K562 (cell line): ENCODE data around the gene GALNT18.

Source experiments
- CTCF ChIP-seq, 3 experiments: IDR thresholded peaks in 2 of 3; conservative IDR thresholded peaks in 1 of 3; 2 replicates each; pipeline ENCODE4 v1.5.1; 2011 to 2012; ENCODE audit warnings: low read length in 3 of 3, mild to moderate bottlenecking in 3 of 3, control low read depth in 2 of 3, improper control_type of control experiment in 1 of 3, inconsistent platforms in 1 of 3, low read depth in 1 of 3, mixed read lengths in 1 of 3, moderate library complexity in 1 of 3; ENCODE audit not compliant: insufficient read depth in 2 of 3
- ELF4 ChIP-seq: fragments of 450-650 bp; formaldehyde crosslinking; IDR thresholded peaks from 2 replicates; pipeline ENCODE4 v1.4.0; 2022; ENCODE audit warnings: missing genetic modification characterization
- ZKSCAN1 ChIP-seq: fragments of 150-350 bp; IDR thresholded peaks from 2 replicates; pipeline ENCODE4 v1.6.1; 2016; ENCODE audit warnings: low read depth, low read length

GRCh38 chr11:11424688-11425087, 197.1 kb downstream of the GALNT18 start:
- TF ChIP-seq ZKSCAN1 (no peak), ELF4 (CRISPR knock-in tag) (no peak), CTCF (IDR thresholded peaks at IDR 0.05 in 2 of 3, conservative IDR thresholded peaks at IDR 0.05 in 1 of 3; ENCODE audit: insufficient read depth in 2 of 3, low read depth in 1 of 3, low read length in 3 of 3) (no peak)
